NOMO-1 (cell line): ENCODE results near the gene PCDHB13.

Experiments used
- DNase-seq, 2 experiments: peaks; one replicate each; lab custom pipeline; 2025; ENCODE audit not compliant: unreplicated experiment in 2 of 2; lab: John Stamatoyannopoulos, UW

The PCDHB13 gene

GRCh38 chr5:141260458-141261237 lies 46.9 kb downstream of the PCDHB13 start:
- DNase-seq = no peak

- DNase-seq = no peak
Measured at GRCh38 chr5:141261238-141261546, 47.5 kb downstream of the PCDHB13 start.
